Measurements from ENCODE around the gene GABRG3. TPM values are rescaled to one million over a fixed set of nuclear protein-coding genes. Genes with fewer than 3 reads are reported as not detected.
A peak's percentile ranks its signal among the peaks of the same experiment; 100 is the strongest.

GABRG3 gene
- total and polyA plus RNA-seq, 9 of the 15 experiments (the other 6 are each of a cell fraction or from before 2014, with no cell fraction given), result 4.0 to 15.1 (median 11.2) TPM

DNA sequence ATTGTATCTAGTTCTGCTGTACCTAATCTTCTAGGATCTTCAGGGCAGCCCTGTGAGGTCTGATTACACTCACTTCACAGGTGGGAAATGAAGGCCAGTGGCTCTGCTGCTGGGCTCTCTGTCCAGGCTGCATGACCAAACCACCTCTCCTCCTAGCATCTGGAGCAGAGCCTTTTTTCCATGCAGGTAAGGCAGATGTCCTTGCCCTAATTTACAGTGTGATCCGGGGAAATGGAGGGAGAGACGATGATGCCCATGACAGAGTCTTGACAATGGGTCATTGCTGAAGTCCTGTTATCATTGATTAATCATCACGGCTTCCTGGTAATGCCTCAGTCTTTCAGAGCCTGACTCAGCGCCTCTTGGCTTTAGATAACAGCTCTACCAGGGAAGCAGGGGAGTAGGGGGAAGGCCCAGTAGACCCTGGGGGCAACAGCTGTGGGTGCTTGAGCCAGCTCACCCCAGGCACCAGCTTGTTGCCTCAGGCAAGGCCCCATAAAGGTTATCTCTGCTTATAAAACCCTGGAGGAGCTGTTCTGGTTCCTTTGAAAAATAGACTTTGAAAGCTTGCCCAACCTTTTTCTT, 153.4 kb downstream of the GABRG3 start (continued):
- TF ChIP-seq CREB5 (CRISPR knock-in tag; IDR thresholded peaks at IDR 0.05) (no peak), CCAR2 (IDR thresholded peaks at IDR 0.05; ENCODE audit: low read depth, low read length) (no peak), ZNF695 (CRISPR knock-in tag; IDR thresholded peaks at IDR 0.05) (no peak), NCOA1 (IDR thresholded peaks at IDR 0.05; ENCODE audit: low read depth) (no peak), BACH1 (tag; IDR thresholded peaks at IDR 0.05) (no peak), CXXC5 (CRISPR knock-in tag; IDR thresholded peaks at IDR 0.05) (peak; percentile 60), SIX5 (IDR thresholded peaks at IDR 0.05; ENCODE audit: borderline replicate concordance in 1 of 2, insufficient read depth in 1 of 2, low read depth in 1 of 2, low read length in 2 of 2) (no peak), POLR2AphosphoS5 (IDR thresholded peaks at IDR 0.05; ENCODE audit: control insufficient read depth, insufficient read depth, low read depth, low read length) (no peak), ZNF717 (CRISPR knock-in tag; IDR thresholded peaks at IDR 0.05) (no peak), ZNF140 (CRISPR knock-in tag; IDR thresholded peaks at IDR 0.05) (no peak), JUNB (CRISPR knock-in tag; conservative IDR thresholded peaks at IDR 0.05) (no peak), RHOXF2B (CRISPR knock-in tag; conservative IDR thresholded peaks at IDR 0.05) (no peak), SOX6 (IDR thresholded peaks at IDR 0.05) (peak; percentile 87), ZNF696 (CRISPR knock-in tag; conservative IDR thresholded peaks at IDR 0.05) (no peak), ZNF584 (CRISPR knock-in tag; IDR thresholded peaks at IDR 0.05; ENCODE audit: low read depth) (no peak), NFYB (IDR thresholded peaks at IDR 0.05; ENCODE audit: extremely low read depth, insufficient read length) (no peak), ZNF263 (CRISPR knock-in tag; IDR thresholded peaks at IDR 0.05; ENCODE audit: borderline replicate concordance) (no peak), GATAD2A (IDR thresholded peaks at IDR 0.05) (peak; percentile 77; the same call in 1 of the 2 replicates), NELFE (IDR thresholded peaks at IDR 0.05; ENCODE audit: insufficient read depth, insufficient read length) (no peak), KDM1A (IDR thresholded peaks at IDR 0.05) (no peak), PPARD (CRISPR knock-in tag; IDR thresholded peaks at IDR 0.05) (no peak), ZNF146 (CRISPR knock-in tag; IDR thresholded peaks at IDR 0.05; ENCODE audit: unreplicated experiment) (no peak)
- TF ChIP-seq, protein P1, sequence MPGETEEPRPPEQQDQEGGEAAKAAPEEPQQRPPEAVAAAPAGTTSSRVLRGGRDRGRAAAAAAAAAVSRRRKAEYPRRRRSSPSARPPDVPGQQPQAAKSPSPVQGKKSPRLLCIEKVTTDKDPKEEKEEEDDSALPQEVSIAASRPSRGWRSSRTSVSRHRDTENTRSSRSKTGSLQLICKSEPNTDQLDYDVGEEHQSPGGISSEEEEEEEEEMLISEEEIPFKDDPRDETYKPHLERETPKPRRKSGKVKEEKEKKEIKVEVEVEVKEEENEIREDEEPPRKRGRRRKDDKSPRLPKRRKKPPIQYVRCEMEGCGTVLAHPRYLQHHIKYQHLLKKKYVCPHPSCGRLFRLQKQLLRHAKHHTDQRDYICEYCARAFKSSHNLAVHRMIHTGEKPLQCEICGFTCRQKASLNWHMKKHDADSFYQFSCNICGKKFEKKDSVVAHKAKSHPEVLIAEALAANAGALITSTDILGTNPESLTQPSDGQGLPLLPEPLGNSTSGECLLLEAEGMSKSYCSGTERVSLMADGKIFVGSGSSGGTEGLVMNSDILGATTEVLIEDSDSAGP (CRISPR knock-in tag; IDR thresholded peaks at IDR 0.05), result no peak
- TF ChIP-seq, protein P2, sequence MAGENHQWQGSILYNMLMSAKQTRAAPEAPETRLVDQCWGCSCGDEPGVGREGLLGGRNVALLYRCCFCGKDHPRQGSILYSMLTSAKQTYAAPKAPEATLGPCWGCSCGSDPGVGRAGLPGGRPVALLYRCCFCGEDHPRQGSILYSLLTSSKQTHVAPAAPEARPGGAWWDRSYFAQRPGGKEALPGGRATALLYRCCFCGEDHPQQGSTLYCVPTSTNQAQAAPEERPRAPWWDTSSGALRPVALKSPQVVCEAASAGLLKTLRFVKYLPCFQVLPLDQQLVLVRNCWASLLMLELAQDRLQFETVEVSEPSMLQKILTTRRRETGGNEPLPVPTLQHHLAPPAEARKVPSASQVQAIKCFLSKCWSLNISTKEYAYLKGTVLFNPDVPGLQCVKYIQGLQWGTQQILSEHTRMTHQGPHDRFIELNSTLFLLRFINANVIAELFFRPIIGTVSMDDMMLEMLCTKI (IDR thresholded peaks at IDR 0.05; ENCODE audit: partially characterized antibody), result no peak

All from K562 (cell line).